GM21737 (cell line): ENCODE data around the gene STX12.
"Not testable (repeated sequence)": the region's sequence is repeated elsewhere in the genome, so short reads cannot be mapped to it uniquely, and the experiment has no call there.

Source experiments
- ATAC-seq: cut with Tn5 transposase; IDR thresholded peaks from one replicate; pipeline ENCODE4 v1.9.1; 2021; ENCODE audit warnings: mild to moderate bottlenecking, moderate library complexity; ENCODE audit not compliant: unreplicated experiment

STX12 gene

GRCh38 chr1:27865821-27866220, 92.8 kb downstream of the STX12 start:
- ATAC-seq, result no peak

GRCh38 chr1:27868556-27868931, 95.5 kb downstream of the STX12 start:
- ATAC-seq, result no peak

GRCh38 chr1:27868932-27869718, 96.1 kb downstream of the STX12 start:
- no peak for ATAC-seq

DNA sequence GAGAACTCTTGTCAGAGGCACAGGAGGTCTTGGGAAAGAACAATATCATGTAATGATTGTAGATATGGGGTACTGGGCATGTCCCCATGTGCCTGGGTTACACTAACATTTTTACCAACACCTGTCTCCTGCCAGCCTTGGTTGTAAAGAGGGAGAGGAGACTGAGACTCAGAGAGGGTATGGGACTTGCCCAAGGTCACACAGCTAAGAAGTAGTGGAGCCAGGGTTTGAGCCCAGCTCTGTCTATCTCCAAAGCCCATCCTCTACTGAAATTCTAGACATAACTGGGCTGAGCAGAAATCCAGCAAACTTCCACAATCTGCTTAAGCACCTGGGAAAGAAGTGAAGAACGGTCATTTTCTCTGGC, 96.7 kb downstream of the STX12 start:
- no peak for ATAC-seq

GRCh38 chr1:27871076-27871475, 98.1 kb downstream of the STX12 start:
- ATAC-seq, result not testable (repeated sequence)

DNA sequence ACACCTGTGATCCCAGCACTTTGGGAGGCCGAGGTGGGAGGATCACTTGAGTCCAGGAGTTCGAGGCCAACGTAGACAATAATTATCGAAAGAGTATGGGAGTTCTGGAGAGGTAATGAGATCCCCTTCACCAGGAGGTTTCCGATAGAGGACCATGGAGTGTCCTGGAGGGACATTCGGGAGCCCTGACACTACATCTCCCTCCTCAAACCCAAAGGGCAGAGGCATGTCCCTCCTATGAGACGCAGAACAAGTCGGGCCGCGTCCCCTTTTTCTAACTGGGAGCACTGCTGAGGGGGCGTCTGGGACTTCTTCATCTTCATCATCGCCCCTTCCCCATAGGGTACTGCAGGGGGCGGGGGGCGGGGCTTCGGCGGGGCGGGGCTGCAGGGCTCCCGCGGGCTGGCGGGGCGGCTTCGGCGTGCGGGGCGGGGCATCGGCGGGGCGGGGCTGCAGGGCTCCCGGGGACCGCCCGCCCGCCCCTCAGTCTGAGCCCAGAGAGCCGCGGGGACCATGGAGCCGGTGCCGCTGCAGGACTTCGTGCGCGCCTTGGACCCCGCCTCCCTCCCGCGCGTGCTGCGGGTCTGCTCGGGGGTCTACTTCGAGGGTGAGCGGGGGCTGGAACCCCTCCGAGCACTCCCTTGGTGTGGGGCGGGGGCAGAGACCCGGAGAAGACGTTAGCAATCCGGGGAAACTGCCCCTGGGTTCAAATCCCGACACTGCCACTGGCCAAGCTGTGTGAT, 99.2 kb downstream of the STX12 start, which contains the start of gene THEMIS2:
Gene THEMIS2 (plus strand): TSS at position 486 of the 743 bp plus-strand sequence. CDS start 28 bp downstream, at position 514.
- peak; percentile 38 for ATAC-seq

GRCh38 chr1:27872802-27873551, 100.0 kb downstream of the STX12 start:
- ATAC-seq, result peak; percentile 2

DNA sequence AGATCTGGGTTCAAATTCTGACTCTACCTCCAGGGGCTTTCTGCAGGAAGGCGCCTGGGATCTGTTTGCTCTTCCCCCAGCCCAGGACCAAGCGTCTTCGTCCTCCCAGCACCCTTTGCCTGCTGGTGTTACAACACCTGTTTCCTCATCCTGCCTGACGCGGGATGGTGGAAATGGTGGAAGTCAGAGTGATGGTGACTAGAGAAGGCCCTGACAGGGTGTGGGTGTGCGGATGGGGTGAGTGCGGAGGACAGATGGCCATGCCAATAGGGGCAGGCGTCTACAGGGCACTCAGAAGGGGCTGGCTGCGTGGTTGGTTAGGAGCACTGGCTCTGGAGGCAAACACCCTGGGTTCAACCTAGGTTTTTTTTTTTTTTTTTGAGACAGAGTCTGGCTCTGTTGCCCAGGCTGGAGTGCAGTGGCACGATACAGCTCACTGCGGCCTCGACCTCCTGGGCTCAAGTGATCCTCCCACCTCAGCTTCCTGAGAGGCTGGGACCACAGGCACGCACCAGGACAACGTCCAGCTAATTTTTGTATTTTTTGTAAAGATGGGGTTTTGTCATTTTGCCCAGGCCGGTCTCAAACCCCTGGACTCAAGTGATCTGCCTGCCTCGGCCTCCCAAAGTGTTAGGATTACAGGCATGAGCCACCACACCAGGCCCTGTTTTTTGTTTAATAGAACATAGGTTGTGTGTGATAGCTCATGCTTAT, 100.8 kb downstream of the STX12 start:
- ATAC-seq, result no peak
